22Rv1 (cell line): ENCODE results near the gene ALOX5AP.

ENCODE experiments used
- ZFX ChIP-seq: fragments of 450-650 bp; IDR thresholded peaks from 2 replicates; pipeline ENCODE4 v1.6.1; 2017; ENCODE audit warnings: antibody characterized with exemption, borderline replicate concordance
- TF ChIP-seq, protein P1 (sequence below): fragments of 450-650 bp; IDR thresholded peaks from 2 replicates; pipeline ENCODE4 v1.5.1; 2017; ENCODE audit warnings: mild to moderate bottlenecking

DNA sequence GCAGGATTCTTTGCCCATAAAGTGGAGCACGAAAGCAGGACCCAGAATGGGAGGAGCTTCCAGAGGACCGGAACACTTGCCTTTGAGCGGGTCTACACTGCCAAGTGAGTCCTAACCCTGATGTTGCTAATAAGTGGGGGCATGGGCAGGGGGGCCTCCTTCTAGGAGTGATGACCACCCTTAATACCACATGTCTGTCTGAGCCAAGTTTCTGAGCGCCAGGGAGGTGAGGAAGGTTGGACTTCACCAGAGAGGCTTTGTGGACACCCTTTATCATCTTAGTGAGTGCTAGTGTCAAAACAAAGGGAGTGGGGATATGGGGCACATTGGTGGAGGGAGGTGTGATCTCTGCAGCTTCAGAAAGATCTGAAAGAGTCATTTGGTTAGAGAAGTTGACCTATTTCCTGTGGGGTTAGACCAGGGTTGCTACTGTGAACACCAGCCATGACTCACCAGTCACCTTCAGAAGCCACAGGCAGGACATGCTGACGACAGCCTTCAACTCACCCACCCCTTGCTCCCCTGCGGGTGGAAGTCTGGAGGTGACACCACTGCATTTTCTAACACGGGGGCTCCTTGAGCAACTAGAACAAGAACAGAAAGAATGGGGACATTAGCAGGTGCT, 8.8 kb downstream of the ALOX5AP start:
- TF ChIP-seq, protein P1, sequence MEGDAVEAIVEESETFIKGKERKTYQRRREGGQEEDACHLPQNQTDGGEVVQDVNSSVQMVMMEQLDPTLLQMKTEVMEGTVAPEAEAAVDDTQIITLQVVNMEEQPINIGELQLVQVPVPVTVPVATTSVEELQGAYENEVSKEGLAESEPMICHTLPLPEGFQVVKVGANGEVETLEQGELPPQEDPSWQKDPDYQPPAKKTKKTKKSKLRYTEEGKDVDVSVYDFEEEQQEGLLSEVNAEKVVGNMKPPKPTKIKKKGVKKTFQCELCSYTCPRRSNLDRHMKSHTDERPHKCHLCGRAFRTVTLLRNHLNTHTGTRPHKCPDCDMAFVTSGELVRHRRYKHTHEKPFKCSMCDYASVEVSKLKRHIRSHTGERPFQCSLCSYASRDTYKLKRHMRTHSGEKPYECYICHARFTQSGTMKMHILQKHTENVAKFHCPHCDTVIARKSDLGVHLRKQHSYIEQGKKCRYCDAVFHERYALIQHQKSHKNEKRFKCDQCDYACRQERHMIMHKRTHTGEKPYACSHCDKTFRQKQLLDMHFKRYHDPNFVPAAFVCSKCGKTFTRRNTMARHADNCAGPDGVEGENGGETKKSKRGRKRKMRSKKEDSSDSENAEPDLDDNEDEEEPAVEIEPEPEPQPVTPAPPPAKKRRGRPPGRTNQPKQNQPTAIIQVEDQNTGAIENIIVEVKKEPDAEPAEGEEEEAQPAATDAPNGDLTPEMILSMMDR, result no peak
- no peak for TF ChIP-seq ZFX
